ENCODE results near the gene MCCC2. TPM values are rescaled to one million over a fixed set of nuclear protein-coding genes. Genes with fewer than 3 reads are reported as not detected.

Gene MCCC2
- total RNA-seq, 1 experiment from 2014 or later = 53.0 TPM

- peaks cover 7% of the 10 kb centered on the region; the same call in 1 of the 2 replicates for H3K36me3 ChIP-seq (ENCODE audit: insufficient read depth, low read length)
- H2AFZ ChIP-seq (ENCODE audit: low read length) = peak overlapping the region; percentile 15; the same call in 1 of the 2 replicates
- H3K9me2 ChIP-seq (replicated peaks; ENCODE audit: insufficient read depth, low read length) = no peaks in the 10 kb centered on the region
- no peaks in the 10 kb centered on the region for H4K20me1 ChIP-seq (ENCODE audit: insufficient read depth, low read depth, low read length)
- peak overlapping the region; percentile 76 for H3K4me3 ChIP-seq (ENCODE audit: low read length)
- H3K27me3 ChIP-seq (ENCODE audit: low read length) = no peaks in the 10 kb centered on the region
- peaks cover 26% of the 10 kb centered on the region for H3K4me1 ChIP-seq (ENCODE audit: low read length)
- no peaks in the 10 kb centered on the region for H3K9me3 ChIP-seq (ENCODE audit: low read length)
- H3K27ac ChIP-seq (ENCODE audit: low read length) = peak overlapping the region; percentile 52
- H3K79me2 ChIP-seq (ENCODE audit: low read length) = peaks cover 57% of the 10 kb centered on the region
- no peak for DNase-seq
- H3K9ac ChIP-seq (ENCODE audit: low read length) = peak overlapping the region; percentile 86
- peak overlapping the region; percentile 85 for H3K4me2 ChIP-seq (ENCODE audit: low read depth, low read length, poor library complexity, severe bottlenecking)
Observed at GRCh38 chr5:71587766-71588532, 809 bp downstream of the MCCC2 start.

GRCh38 chr5:71588533-71588885 is 1.4 kb downstream of the MCCC2 start:
- Histone ChIP-seq H3K9me2 (replicated peaks; ENCODE audit: insufficient read depth, low read length) (no peaks in the 10 kb centered on the region), H3K79me2 (ENCODE audit: low read length) (peaks cover 61% of the 10 kb centered on the region), H3K27me3 (ENCODE audit: low read length) (no peaks in the 10 kb centered on the region), H2AFZ (ENCODE audit: low read length) (no peak overlapping the region), H3K4me3 (ENCODE audit: low read length) (peak overlapping the region; percentile 76), H3K4me1 (ENCODE audit: low read length) (peaks cover 26% of the 10 kb centered on the region), H4K20me1 (ENCODE audit: insufficient read depth, low read depth, low read length) (no peaks in the 10 kb centered on the region), H3K4me2 (ENCODE audit: low read depth, low read length, poor library complexity, severe bottlenecking) (peak overlapping the region; percentile 85), H3K9me3 (ENCODE audit: low read length) (no peaks in the 10 kb centered on the region), H3K36me3 (ENCODE audit: insufficient read depth, low read length) (peaks cover 7% of the 10 kb centered on the region; the same call in 1 of the 2 replicates), H3K27ac (ENCODE audit: low read length) (no peak overlapping the region), H3K9ac (ENCODE audit: low read length) (peak overlapping the region; percentile 86)
- DNase-seq = no peak

- DNase-seq = no peak
- no peaks in the 10 kb centered on the region for H3K9me2 ChIP-seq (replicated peaks; ENCODE audit: insufficient read depth, low read length)
- H3K9ac ChIP-seq (ENCODE audit: low read length) = no peak overlapping the region
- no peaks in the 10 kb centered on the region for H3K27me3 ChIP-seq (ENCODE audit: low read length)
- H3K79me2 ChIP-seq (ENCODE audit: low read length) = peaks cover 66% of the 10 kb centered on the region
- no peak overlapping the region for H2AFZ ChIP-seq (ENCODE audit: low read length)
- no peaks in the 10 kb centered on the region for H3K9me3 ChIP-seq (ENCODE audit: low read length)
- H3K4me3 ChIP-seq (ENCODE audit: low read length) = no peak overlapping the region
- no peaks in the 10 kb centered on the region for H4K20me1 ChIP-seq (ENCODE audit: insufficient read depth, low read depth, low read length)
- peak overlapping the region; percentile 85 for H3K4me2 ChIP-seq (ENCODE audit: low read depth, low read length, poor library complexity, severe bottlenecking)
- no peak overlapping the region for H3K27ac ChIP-seq (ENCODE audit: low read length)
- peaks cover 26% of the 10 kb centered on the region for H3K4me1 ChIP-seq (ENCODE audit: low read length)
- peaks cover 11% of the 10 kb centered on the region; the same call in 1 of the 2 replicates for H3K36me3 ChIP-seq (ENCODE audit: insufficient read depth, low read length)
Observed at GRCh38 chr5:71589903-71590302, 2.8 kb downstream of the MCCC2 start.

- no peak overlapping the region for H2AFZ ChIP-seq (ENCODE audit: low read length)
- H4K20me1 ChIP-seq (ENCODE audit: insufficient read depth, low read depth, low read length) = no peaks in the 10 kb centered on the region
- no peak overlapping the region for H3K27ac ChIP-seq (ENCODE audit: low read length)
- H3K4me2 ChIP-seq (ENCODE audit: low read depth, low read length, poor library complexity, severe bottlenecking) = no peak overlapping the region
- H3K79me2 ChIP-seq (ENCODE audit: low read length) = peaks cover 76% of the 10 kb centered on the region
- H3K9me3 ChIP-seq (ENCODE audit: low read length) = no peaks in the 10 kb centered on the region
- peaks cover 26% of the 10 kb centered on the region for H3K4me1 ChIP-seq (ENCODE audit: low read length)
- H3K9ac ChIP-seq (ENCODE audit: low read length) = no peak overlapping the region
- H3K4me3 ChIP-seq (ENCODE audit: low read length) = no peak overlapping the region
- no peaks in the 10 kb centered on the region for H3K9me2 ChIP-seq (replicated peaks; ENCODE audit: insufficient read depth, low read length)
- DNase-seq = no peak
- H3K27me3 ChIP-seq (ENCODE audit: low read length) = no peaks in the 10 kb centered on the region
- peaks cover 18% of the 10 kb centered on the region; the same call in 1 of the 2 replicates for H3K36me3 ChIP-seq (ENCODE audit: insufficient read depth, low read length)
Observed at GRCh38 chr5:71591100-71591499, 4.0 kb downstream of the MCCC2 start.

GRCh38 chr5:71596169-71596568 is 9.0 kb downstream of the MCCC2 start:
- H3K27me3 ChIP-seq (ENCODE audit: low read length) = no peaks in the 10 kb centered on the region
- no peak overlapping the region for H3K4me2 ChIP-seq (ENCODE audit: low read depth, low read length, poor library complexity, severe bottlenecking)
- DNase-seq = no peak
- no peaks in the 10 kb centered on the region for H3K9me2 ChIP-seq (replicated peaks; ENCODE audit: insufficient read depth, low read length)
- no peaks in the 10 kb centered on the region for H3K9me3 ChIP-seq (ENCODE audit: low read length)
- H4K20me1 ChIP-seq (ENCODE audit: insufficient read depth, low read depth, low read length) = no peaks in the 10 kb centered on the region
- peaks cover 33% of the 10 kb centered on the region; the same call in 1 of the 2 replicates for H3K36me3 ChIP-seq (ENCODE audit: insufficient read depth, low read length)
- H2AFZ ChIP-seq (ENCODE audit: low read length) = no peak overlapping the region
- no peaks in the 10 kb centered on the region for H3K4me1 ChIP-seq (ENCODE audit: low read length)
- H3K79me2 ChIP-seq (ENCODE audit: low read length) = peaks cover 37% of the 10 kb centered on the region
- H3K27ac ChIP-seq (ENCODE audit: low read length) = no peak overlapping the region
- no peak overlapping the region for H3K9ac ChIP-seq (ENCODE audit: low read length)
- no peak overlapping the region for H3K4me3 ChIP-seq (ENCODE audit: low read length)

GRCh38 chr5:71597001-71597400 is 9.9 kb downstream of the MCCC2 start:
- no peaks in the 10 kb centered on the region for H3K4me1 ChIP-seq (ENCODE audit: low read length)
- H4K20me1 ChIP-seq (ENCODE audit: insufficient read depth, low read depth, low read length) = no peaks in the 10 kb centered on the region
- H2AFZ ChIP-seq (ENCODE audit: low read length) = no peak overlapping the region
- H3K36me3 ChIP-seq (ENCODE audit: insufficient read depth, low read length) = peaks cover 42% of the 10 kb centered on the region
- H3K9me3 ChIP-seq (ENCODE audit: low read length) = no peaks in the 10 kb centered on the region
- no peak overlapping the region for H3K4me2 ChIP-seq (ENCODE audit: low read depth, low read length, poor library complexity, severe bottlenecking)
- H3K4me3 ChIP-seq (ENCODE audit: low read length) = no peak overlapping the region
- H3K9me2 ChIP-seq (replicated peaks; ENCODE audit: insufficient read depth, low read length) = no peaks in the 10 kb centered on the region
- H3K27ac ChIP-seq (ENCODE audit: low read length) = no peak overlapping the region
- H3K79me2 ChIP-seq (ENCODE audit: low read length) = peaks cover 37% of the 10 kb centered on the region
- H3K27me3 ChIP-seq (ENCODE audit: low read length) = no peaks in the 10 kb centered on the region
- H3K9ac ChIP-seq (ENCODE audit: low read length) = no peak overlapping the region
- no peak for DNase-seq

GRCh38 chr5:71600783-71601182 is 13.6 kb downstream of the MCCC2 start:
- no peak overlapping the region for H3K27ac ChIP-seq (ENCODE audit: low read length)
- H3K4me1 ChIP-seq (ENCODE audit: low read length) = no peaks in the 10 kb centered on the region
- peaks cover 56% of the 10 kb centered on the region for H3K36me3 ChIP-seq (ENCODE audit: insufficient read depth, low read length)
- peaks cover 32% of the 10 kb centered on the region for H3K79me2 ChIP-seq (ENCODE audit: low read length)
- no peak overlapping the region for H2AFZ ChIP-seq (ENCODE audit: low read length)
- H3K9ac ChIP-seq (ENCODE audit: low read length) = no peak overlapping the region
- no peaks in the 10 kb centered on the region for H3K9me2 ChIP-seq (replicated peaks; ENCODE audit: insufficient read depth, low read length)
- H3K4me3 ChIP-seq (ENCODE audit: low read length) = no peak overlapping the region
- DNase-seq = no peak
- no peak overlapping the region for H3K4me2 ChIP-seq (ENCODE audit: low read depth, low read length, poor library complexity, severe bottlenecking)
- H3K9me3 ChIP-seq (ENCODE audit: low read length) = no peaks in the 10 kb centered on the region
- no peaks in the 10 kb centered on the region for H4K20me1 ChIP-seq (ENCODE audit: insufficient read depth, low read depth, low read length)
- H3K27me3 ChIP-seq (ENCODE audit: low read length) = no peaks in the 10 kb centered on the region

- peaks cover 49% of the 10 kb centered on the region for H3K36me3 ChIP-seq (ENCODE audit: insufficient read depth, low read length)
- H2AFZ ChIP-seq (ENCODE audit: low read length) = no peak overlapping the region
- H3K9ac ChIP-seq (ENCODE audit: low read length) = no peak overlapping the region
- DNase-seq = peak; percentile 84
- H3K4me1 ChIP-seq (ENCODE audit: low read length) = no peaks in the 10 kb centered on the region
- H3K79me2 ChIP-seq (ENCODE audit: low read length) = peaks cover 28% of the 10 kb centered on the region
- no peak overlapping the region for H3K27ac ChIP-seq (ENCODE audit: low read length)
- no peak overlapping the region for H3K4me3 ChIP-seq (ENCODE audit: low read length)
- H3K27me3 ChIP-seq (ENCODE audit: low read length) = no peaks in the 10 kb centered on the region
- H3K9me2 ChIP-seq (replicated peaks; ENCODE audit: insufficient read depth, low read length) = no peaks in the 10 kb centered on the region
- H3K4me2 ChIP-seq (ENCODE audit: low read depth, low read length, poor library complexity, severe bottlenecking) = no peak overlapping the region
- H4K20me1 ChIP-seq (ENCODE audit: insufficient read depth, low read depth, low read length) = no peaks in the 10 kb centered on the region
- no peaks in the 10 kb centered on the region for H3K9me3 ChIP-seq (ENCODE audit: low read length)
Observed at GRCh38 chr5:71601222-71602026, 14.3 kb downstream of the MCCC2 start.
